IMR-90 (cell line): ENCODE data around the gene MON1A. TPM values are rescaled to one million over a fixed set of nuclear protein-coding genes. Genes with fewer than 3 reads are reported as not detected.

Experiments used
- ATAC-seq: fragments of 200-7000 bp; cut with Tn5 transposase; 2 replicates; pipeline ENCODE4 v1.9.1; 2020; ENCODE audit warnings: low read depth, mild to moderate bottlenecking, moderate library complexity
- BruUV-seq: library from RNA; stranded (reverse); fragments of 400-500 nt; replicated peaks from 2 replicates; lab custom pipeline; 2021; lab: Mats Ljungman, UMichigan
- CTCF ChIA-PET: fragments of 300-600 bp; formaldehyde crosslinking; extraction: SDS; loops from one replicate; lab custom pipeline; 2021; ENCODE audit warnings: antibody characterized with exemption; lab: Yijun Ruan, JAX
- POLR2A ChIA-PET: fragments of 300-600 bp; sonication (Branson Sonifier 250); formaldehyde crosslinking; loops from one replicate; lab custom pipeline; 2022; ENCODE audit warnings: antibody characterized with exemption; ENCODE audit not compliant: unreplicated experiment; lab: Charles Lee
- DNase-seq: peaks from one replicate; pipeline ENCODE4 v3.0.0; 2013
- H2AFZ ChIP-seq: replicated peaks from 2 replicates; pipeline ENCODE3; 2013; ENCODE audit warnings: low read length, mild to moderate bottlenecking; ENCODE audit not compliant: poor library complexity
- H2AK5ac ChIP-seq: 2 replicates; pipeline ENCODE4 v1.6.1; 2013; ENCODE audit warnings: low read depth, low read length, inconsistent platforms
- H2AK9ac ChIP-seq: replicated peaks from 2 replicates; pipeline ENCODE3; 2013; ENCODE audit warnings: mild to moderate bottlenecking, low read depth, low read length, moderate library complexity; ENCODE audit not compliant: poor library complexity
- H2BK120ac ChIP-seq: 2 replicates; pipeline ENCODE4 v1.6.1; 2013; ENCODE audit warnings: low read depth, low read length, inconsistent platforms
- H2BK15ac ChIP-seq: 3 replicates; pipeline ENCODE4 v1.6.1; 2013; ENCODE audit warnings: low read depth, low read length, inconsistent platforms
- H2BK20ac ChIP-seq: 2 replicates; pipeline ENCODE4 v1.6.1; 2013; ENCODE audit warnings: low read depth, mild to moderate bottlenecking, inconsistent platforms, low read length, moderate library complexity
- H2BK5ac ChIP-seq: 2 replicates; pipeline ENCODE4 v1.6.1; 2013; ENCODE audit warnings: mild to moderate bottlenecking, low read depth, low read length, inconsistent platforms; ENCODE audit not compliant: poor library complexity, severe bottlenecking
- H3K14ac ChIP-seq: replicated peaks from 2 replicates; pipeline ENCODE4 v1.6.1; 2013; ENCODE audit warnings: low read depth, low read length, inconsistent platforms
- H3K18ac ChIP-seq: 2 replicates; pipeline ENCODE4 v1.6.1; 2013; ENCODE audit warnings: low read depth, low read length, control low read depth
- H3K23ac ChIP-seq: 2 replicates; pipeline ENCODE4 v1.6.1; 2013; ENCODE audit warnings: low read depth, low read length, inconsistent platforms
- H3K27ac ChIP-seq: 2 replicates; pipeline ENCODE4 v1.5.1; 2013; ENCODE audit warnings: mild to moderate bottlenecking, control low read depth, low read length; ENCODE audit not compliant: insufficient read depth
- H3K27me3 ChIP-seq: 2 replicates; pipeline ENCODE4 v1.6.1; 2013; ENCODE audit warnings: low read length; ENCODE audit not compliant: control insufficient read depth, insufficient read depth
- H3K36me3 ChIP-seq: 2 replicates; pipeline ENCODE4 v1.6.1; 2013; ENCODE audit warnings: low read length, mixed read lengths; ENCODE audit not compliant: control insufficient read depth, insufficient read depth
- H3K4ac ChIP-seq: 2 replicates; pipeline ENCODE4 v1.6.1; 2013; ENCODE audit warnings: low read depth, low read length, inconsistent platforms
- H3K4me1 ChIP-seq: 2 replicates; pipeline ENCODE4 v1.6.1; 2013; ENCODE audit warnings: low read length, mixed read lengths; ENCODE audit not compliant: control insufficient read depth, insufficient read depth
- H3K4me2 ChIP-seq: 2 replicates; pipeline ENCODE4 v1.6.1; 2013; ENCODE audit warnings: low read depth, mild to moderate bottlenecking, control low read depth, low read length, moderate library complexity
- H3K4me3 ChIP-seq: 2 replicates; pipeline ENCODE4 v1.5.1; 2013; ENCODE audit warnings: low read depth, mild to moderate bottlenecking, control low read depth, low read length, moderate library complexity; ENCODE audit not compliant: insufficient read depth
- H3K56ac ChIP-seq: 2 replicates; pipeline ENCODE4 v1.6.1; 2013; ENCODE audit warnings: low read length, inconsistent platforms; ENCODE audit not compliant: insufficient read depth; ENCODE audit errors: extremely low read depth
- H3K79me1 ChIP-seq, 2 experiments: 2 replicates each; pipeline ENCODE4 v1.6.1; 2013; ENCODE audit warnings: low read length in 2 of 2, inconsistent platforms in 1 of 2, low read depth in 1 of 2
- H3K9ac ChIP-seq: 2 replicates; pipeline ENCODE4 v1.6.1; 2013; ENCODE audit warnings: low read depth, low read length, control low read depth
- H3K9me1 ChIP-seq: 2 replicates; pipeline ENCODE4 v1.6.1; 2013; ENCODE audit warnings: low read length, inconsistent platforms; ENCODE audit not compliant: insufficient read depth
- H3K9me3 ChIP-seq: 2 replicates; pipeline ENCODE4 v1.6.1; 2013; ENCODE audit warnings: low read length; ENCODE audit not compliant: control insufficient read depth, insufficient read depth
- H4K20me1 ChIP-seq: 2 replicates; pipeline ENCODE4 v1.6.1; 2013; ENCODE audit warnings: low read length, inconsistent platforms; ENCODE audit not compliant: insufficient read depth
- H4K5ac ChIP-seq: 2 replicates; pipeline ENCODE4 v1.6.1; 2013; ENCODE audit warnings: mild to moderate bottlenecking, low read depth, low read length, control low read depth
- H4K8ac ChIP-seq, 2 experiments: 2 replicates each; pipeline ENCODE4 v1.6.1; 2013; ENCODE audit warnings: low read depth in 2 of 2, low read length in 2 of 2, control low read depth in 1 of 2, inconsistent platforms in 1 of 2
- H4K91ac ChIP-seq: 2 replicates; pipeline ENCODE4 v1.6.1; 2013; ENCODE audit warnings: low read depth, low read length, inconsistent platforms; ENCODE audit not compliant: insufficient read depth
- BHLHE40 ChIP-seq: fragments of 150-350 bp; IDR thresholded peaks from 2 replicates; pipeline ENCODE4 v1.6.1; 2016; ENCODE audit warnings: mild to moderate bottlenecking, low read depth, low read length
- CHD1 ChIP-seq: IDR thresholded peaks from 2 replicates; pipeline ENCODE4 v1.6.1; 2012; ENCODE audit warnings: low read depth, low read length, improper control_type of control experiment
- CTCF ChIP-seq: conservative IDR thresholded peaks from 2 replicates; pipeline ENCODE4 v1.5.1; 2012; ENCODE audit warnings: mild to moderate bottlenecking, low read depth, low read length, improper control_type of control experiment
- FOS ChIP-seq: fragments of 150-350 bp; IDR thresholded peaks from 2 replicates; pipeline ENCODE4 v1.6.1; 2016; ENCODE audit warnings: low read depth, low read length
- MAFK ChIP-seq: IDR thresholded peaks from 2 replicates; pipeline ENCODE4 v1.6.1; 2012; ENCODE audit warnings: low read depth, low read length, improper control_type of control experiment
- MAZ ChIP-seq: IDR thresholded peaks from 2 replicates; pipeline ENCODE4 v1.6.1; 2012; ENCODE audit warnings: low read depth, mild to moderate bottlenecking, low read length, improper control_type of control experiment, moderate library complexity, borderline replicate concordance
- MXI1 ChIP-seq: IDR thresholded peaks from 2 replicates; pipeline ENCODE4 v1.6.1; 2012; ENCODE audit warnings: low read depth, mild to moderate bottlenecking, low read length, moderate library complexity, borderline replicate concordance
- NFE2L2 ChIP-seq: fragments of 150-350 bp; IDR thresholded peaks from 2 replicates; pipeline ENCODE4 v1.6.1; 2016; ENCODE audit warnings: low read depth, mild to moderate bottlenecking, low read length
- RAD21 ChIP-seq: IDR thresholded peaks from 2 replicates; pipeline ENCODE4 v1.6.1; 2012; ENCODE audit warnings: low read length, improper control_type of control experiment
- RFX5 ChIP-seq: IDR thresholded peaks from 2 replicates; pipeline ENCODE4 v1.8.0; 2012; ENCODE audit warnings: low read depth, mild to moderate bottlenecking, low read length, moderate library complexity
- USF2 ChIP-seq: fragments of 150-350 bp; IDR thresholded peaks from 2 replicates; pipeline ENCODE4 v1.6.1; 2017; ENCODE audit warnings: mild to moderate bottlenecking, antibody characterized with exemption, low read length, low read depth
- WGBS, 2 experiments: methylation state at CpG; one replicate each; pipeline versions ENCODE4 v1.1.5 to v1.1.7; 2013; ENCODE audit warnings: missing lambda C conversion rate in 2 of 2; ENCODE audit not compliant: insufficient read length in 1 of 2; ENCODE audit errors: extremely low coverage in 2 of 2; 5-methylcytosine and 5-hydroxymethylcytosine counted together
- dilution Hi-C: fragments of 300-500 bp; cut with HindIII; formaldehyde crosslinking; loops from one replicate; pipeline ENCODE4 v1.14.3; 2018; ENCODE audit warnings: low sequenced_read_pairs; ENCODE audit not compliant: unreplicated experiment
- in situ Hi-C: fragments of 300-500 bp; cut with MboI; formaldehyde crosslinking; loops from 3 replicates; pipeline ENCODE4 v1.14.3; 2019; ENCODE audit warnings: low sequenced_read_pairs, inconsistent platforms, mixed read lengths
- intact Hi-C: fragments of 100-400 bp; cut with micrococcal nuclease; formaldehyde crosslinking; loops from 2 replicates; pipeline ENCODE4 v1.10.0; 2022
- polyA plus RNA-seq, 3 experiments: library from polyadenylated mRNA; depleted of rRNA; stranded (reverse); fragments of >200 nt; gene quantifications; 2 replicates each; pipeline ENCODE4 v1.2.3, GENCODE V29; 2012; ENCODE audit warnings: low replicate concordance in 1 of 3
- total RNA-seq: library from RNA; depleted of rRNA; stranded (reverse); fragments of >200 nt; gene quantifications from 2 replicates; pipeline ENCODE4 v1.2.3, GENCODE V29; 2012

Gene MON1A
- total and polyA plus RNA-seq, 2 of the 4 experiments (the other 2 are of a cell fraction): 8.2 to 13.5 TPM

- Histone ChIP-seq H3K56ac (no peak overlapping the region), H3K27ac (no peak overlapping the region), H3K9ac (no peak overlapping the region), H2BK20ac (no peak overlapping the region), H4K8ac (no peak overlapping the region), H3K18ac (no peak overlapping the region), H3K27me3 (no peaks in the 10 kb centered on the region), H4K91ac (no peak overlapping the region), H2BK15ac (no peak overlapping the region), H4K5ac (no peak overlapping the region), H2BK5ac (no peak overlapping the region), H3K4me1 (peaks cover 14% of the 10 kb centered on the region), H3K4ac (no peak overlapping the region), H3K14ac (no peak overlapping the region), H2AK9ac (no peak overlapping the region), H3K23ac (no peak overlapping the region), H2AK5ac (no peak overlapping the region), H3K79me1 (no peaks in the 10 kb centered on the region), H2AFZ (no peak overlapping the region), H2BK120ac (no peak overlapping the region), H3K9me3 (no peaks in the 10 kb centered on the region), H3K4me3 (no peak overlapping the region), H4K20me1 (no peaks in the 10 kb centered on the region), H3K9me1 (peaks cover 2% of the 10 kb centered on the region; the same call in 1 of the 2 replicates), H3K4me2 (no peak overlapping the region), H3K36me3 (no peaks in the 10 kb centered on the region)
- intact Hi-C loops (no loop called here), dilution Hi-C loops (no loop called here), in situ Hi-C loops (no loop called here)
- POLR2A ChIA-PET: no interaction called here
- WGBS, 2 experiments: 92% methylated on average over 34 of the region's 44 CpGs; no CpG with 5 or more reads in 1 of the 2 experiments
- DNase-seq (no peak), ATAC-seq (no peak)
- TF ChIP-seq FOS (no peak), NFE2L2 (no peak), BHLHE40 (no peak), RFX5 (no peak), CTCF (no peak), MAZ (no peak), CHD1 (no peak), MAFK (no peak), MXI1 (no peak), USF2 (no peak), RAD21 (no peak)
- CTCF ChIA-PET: interaction anchor here (1.5 kb wide), 1 partner anchor 64 kb away, joined by 3 read pairs; no protein-coding TSS in a partner anchor
- no TSS peak for BruUV-seq
Observed at GRCh38 chr3:49902511-49903345, 26.9 kb downstream of the MON1A start.
